Keratinocyte (primary cell): ENCODE results near the gene CMSS1. TPM values are rescaled to one million over a fixed set of nuclear protein-coding genes. Genes with fewer than 3 reads are reported as not detected.

Source experiments
- DNase-seq: peaks from one replicate; pipeline ENCODE4 v3.0.0-alpha.2; 2011; ENCODE audit warnings: low read depth, missing footprints, low spot score
- FAIRE-seq: peaks from 2 replicates; lab custom pipeline; 2011; peaks lifted over from hg19 to GRCh38; lab: Jason Lieb, UNC
- H2AFZ ChIP-seq: 2 replicates; pipeline ENCODE4 v1.6.0; 2012; ENCODE audit warnings: low read length, control low read depth, inconsistent platforms; ENCODE audit not compliant: control insufficient read depth
- H3K27ac ChIP-seq: 2 replicates; pipeline ENCODE4 v1.5.1; 2011; ENCODE audit warnings: low read length; ENCODE audit not compliant: control insufficient read depth, insufficient read depth
- H3K27me3 ChIP-seq: 3 replicates; pipeline ENCODE4 v1.6.0; 2011; ENCODE audit warnings: low read length; ENCODE audit not compliant: control insufficient read depth, insufficient read depth; ENCODE audit errors: extremely low read depth
- H3K36me3 ChIP-seq, 2 experiments: 2 replicates in 1 of 2; 3 replicates in 1 of 2; pipeline ENCODE4 v1.5.1; 2011; ENCODE audit warnings: low read length in 2 of 2, mild to moderate bottlenecking in 1 of 2; ENCODE audit not compliant: control insufficient read depth in 2 of 2, insufficient read depth in 2 of 2; ENCODE audit errors: extremely low read depth in 1 of 2
- H3K4me1 ChIP-seq: 3 replicates; pipeline ENCODE4 v1.5.1; 2011; ENCODE audit warnings: low read length; ENCODE audit not compliant: control insufficient read depth, insufficient read depth; ENCODE audit errors: extremely low read depth
- H3K4me2 ChIP-seq: 3 replicates; pipeline ENCODE4 v1.6.0; 2011; ENCODE audit warnings: low read depth, low read length; ENCODE audit not compliant: control insufficient read depth, insufficient read depth; ENCODE audit errors: extremely low read depth
- H3K4me3 ChIP-seq, 3 experiments: fragments of 200-600 bp in 1 of 3; sonication (generic) in 1 of 3; 2 replicates in 2 of 3; 3 replicates in 1 of 3; pipeline ENCODE4 v1.5.1; 2011 to 2016; ENCODE audit warnings: low read length in 3 of 3, mild to moderate bottlenecking in 3 of 3, control low read depth in 2 of 3, inconsistent platforms in 1 of 3, low read depth in 1 of 3, mixed read lengths in 1 of 3, mixed run types in 1 of 3, moderate library complexity in 1 of 3; ENCODE audit not compliant: control insufficient read depth in 2 of 3, insufficient read depth in 2 of 3; ENCODE audit errors: extremely low read depth in 1 of 3
- H3K79me2 ChIP-seq: 2 replicates; pipeline ENCODE4 v1.6.0; 2012; ENCODE audit warnings: low read length; ENCODE audit not compliant: control insufficient read depth, insufficient read depth
- H3K9ac ChIP-seq: 3 replicates; pipeline ENCODE4 v1.6.0; 2011; ENCODE audit warnings: low read length; ENCODE audit not compliant: control insufficient read depth, insufficient read depth; ENCODE audit errors: extremely low read depth
- H3K9me1 ChIP-seq: 3 replicates; pipeline ENCODE4 v1.6.0; 2011; ENCODE audit warnings: low read length; ENCODE audit not compliant: control insufficient read depth, insufficient read depth; ENCODE audit errors: extremely low read depth
- H3K9me3 ChIP-seq: 2 replicates; pipeline ENCODE4 v1.5.1; 2012; ENCODE audit warnings: low read depth, low read length; ENCODE audit not compliant: control insufficient read depth
- H4K20me1 ChIP-seq: 3 replicates; pipeline ENCODE4 v1.6.0; 2011; ENCODE audit warnings: low read length; ENCODE audit not compliant: control insufficient read depth, insufficient read depth; ENCODE audit errors: extremely low read depth
- CTCF ChIP-seq, 3 experiments: IDR thresholded peaks in 1 of 3; conservative IDR thresholded peaks in 1 of 3; optimal IDR thresholded peaks in 1 of 3; 2 replicates in 2 of 3; 3 replicates in 1 of 3; pipeline versions ENCODE3 to v1.5.1; 2011; ENCODE audit warnings: low read length in 3 of 3, mild to moderate bottlenecking in 3 of 3, moderate library complexity in 2 of 3, control low read depth in 1 of 3, inconsistent platforms in 1 of 3; ENCODE audit not compliant: insufficient read depth in 2 of 3; ENCODE audit errors: extremely low read depth in 1 of 3
- EZH2 ChIP-seq: IDR thresholded peaks from one replicate; pipeline ENCODE4 v1.6.1; 2012; ENCODE audit warnings: inconsistent platforms, mild to moderate bottlenecking, low read length, moderate library complexity
- dilution Hi-C: fragments of 300-500 bp; cut with MboI; formaldehyde crosslinking; loops from one replicate; pipeline ENCODE4 v1.7.0; 2020; ENCODE audit warnings: low sequenced_read_pairs; ENCODE audit not compliant: extremely low pct_ligation_motif_present
- polyA plus RNA-seq, 5 experiments: library from polyadenylated mRNA; depleted of rRNA in 3 of 5; stranded (reverse) in 3 of 5; stranded (forward) in 1 of 5; unstranded in 1 of 5; fragments of >200 nt; gene quantifications; 1 replicate in 1 of 5; 2 replicates in 3 of 5; 3 replicates in 1 of 5; pipeline versions ENCODE4 v1.2.1 to v1.2.3, GENCODE V29; 2011 to 2012; ENCODE audit warnings: missing spikeins in 2 of 5, low read depth in 1 of 5, low replicate concordance in 1 of 5

CMSS1 gene
- polyA plus RNA-seq, 1 donor (not counting 4 experiments of a cell fraction or from before 2014, with no cell fraction given): 37.2 TPM

GRCh38 chr3:100075196-100075595 lies 257.5 kb downstream of the CMSS1 start:
- Histone ChIP-seq H3K9me1 (no peaks in the 10 kb centered on the region), H3K9ac (no peak overlapping the region), H3K4me1 (no peaks in the 10 kb centered on the region), H3K79me2 (no peaks in the 10 kb centered on the region), H4K20me1 (no peaks in the 10 kb centered on the region), H3K9me3 (no peaks in the 10 kb centered on the region), H2AFZ (no peak overlapping the region), H3K27me3 (no peaks in the 10 kb centered on the region), H3K4me2 (no peak overlapping the region), H3K27ac (no peak overlapping the region), H3K4me3 (no peak overlapping the region), H3K36me3 (no peaks in the 10 kb centered on the region)
- FAIRE-seq: no peak
- no peak for TF ChIP-seq CTCF (optimal IDR thresholded peaks at IDR 0.05 in 1 of 3, IDR thresholded peaks at IDR 0.05 in 1 of 3, conservative IDR thresholded peaks at IDR 0.05 in 1 of 3; ENCODE audit: extremely low read depth in 1 of 3, insufficient read depth in 2 of 3, low read length in 3 of 3)
- TF ChIP-seq EZH2: no peak
- DNase-seq: no peak
- dilution Hi-C loops: no loop called here

DNA sequence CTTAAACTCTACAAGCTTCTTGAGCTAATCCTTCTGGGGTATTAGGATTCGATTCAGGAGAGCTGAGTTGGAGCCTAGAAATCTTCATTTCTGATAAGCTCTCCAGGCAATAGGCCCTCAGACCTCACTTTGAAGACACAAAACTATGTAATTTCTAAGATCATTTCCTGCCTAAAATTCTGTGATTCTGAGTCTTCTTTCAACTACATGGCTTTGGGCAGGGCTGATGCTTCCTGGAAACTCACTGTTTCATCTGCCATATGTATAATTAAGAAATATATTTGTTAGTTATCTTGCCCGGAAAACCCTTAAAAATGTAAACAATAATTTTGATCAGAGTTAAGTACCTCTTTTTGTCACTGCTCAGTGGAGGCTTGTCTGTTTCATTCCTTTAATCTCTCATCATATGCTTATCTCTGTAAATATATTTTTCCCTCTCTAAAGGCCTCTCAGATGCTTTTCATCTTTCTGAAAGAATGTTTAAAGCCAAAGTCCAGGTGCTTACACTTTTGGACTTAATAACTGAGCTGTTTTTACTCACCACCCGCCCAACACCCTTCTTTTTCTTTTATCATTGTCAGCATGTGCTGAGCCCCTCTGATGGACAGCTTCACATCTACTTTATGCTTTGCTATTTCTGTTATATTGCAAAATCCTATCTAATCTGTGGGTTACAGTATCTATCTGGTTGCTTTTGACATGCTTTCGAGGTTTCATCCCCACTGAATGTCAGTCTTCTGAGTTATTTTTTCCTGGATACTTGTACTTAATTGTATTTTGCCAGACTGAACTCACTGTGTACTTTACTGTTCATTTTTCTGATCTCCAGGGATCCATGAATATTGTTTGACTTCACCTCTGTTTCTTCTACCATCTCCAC lies 258.4 kb downstream of the CMSS1 start:
- dilution Hi-C loops: no loop called here
- DNase-seq: no peak
- no peaks in the 10 kb centered on the region for H3K27me3 ChIP-seq
- H3K4me3 ChIP-seq: no peak overlapping the region
- no peaks in the 10 kb centered on the region for H3K79me2 ChIP-seq
- H2AFZ ChIP-seq: no peak overlapping the region
- no peak overlapping the region for H3K9ac ChIP-seq
- H3K4me1 ChIP-seq: no peaks in the 10 kb centered on the region
- no peaks in the 10 kb centered on the region for H4K20me1 ChIP-seq
- no peak overlapping the region for H3K27ac ChIP-seq
- no peak for TF ChIP-seq CTCF (optimal IDR thresholded peaks at IDR 0.05 in 1 of 3, IDR thresholded peaks at IDR 0.05 in 1 of 3, conservative IDR thresholded peaks at IDR 0.05 in 1 of 3; ENCODE audit: extremely low read depth in 1 of 3, insufficient read depth in 2 of 3, low read length in 3 of 3)
- TF ChIP-seq EZH2: no peak
- no peaks in the 10 kb centered on the region for H3K9me3 ChIP-seq
- no peaks in the 10 kb centered on the region for H3K9me1 ChIP-seq
- H3K4me2 ChIP-seq: no peak overlapping the region
- no peak for FAIRE-seq
- H3K36me3 ChIP-seq: no peaks in the 10 kb centered on the region
